Right lobe of liver (tissue), 6 donors: Measurements from ENCODE around the gene NT5E. TPM values are rescaled to one million over a fixed set of nuclear protein-coding genes. Genes with fewer than 3 reads are reported as not detected.

ENCODE experiments used
- ATAC-seq, 4 donors: fragments of 200-7000 bp; cut with Tn5 transposase; one replicate each; pipeline ENCODE4 v1.9.1; 2020; ENCODE audit warnings: mild to moderate bottlenecking in 4 of 4, moderate library complexity in 4 of 4
- DNase-seq, 3 donors: peaks; one replicate each; pipeline ENCODE4 v3.0.0-alpha.2; 2020
- H3K27ac ChIP-seq, 3 donors: fragments of 200-600 bp; one replicate each; pipeline ENCODE4 v1.8.0; 2022
- H3K27me3 ChIP-seq, 2 donors: fragments of 200-600 bp; one replicate each; pipeline ENCODE4 v1.8.0; 2022
- H3K36me3 ChIP-seq, 4 donors: fragments of 200-600 bp; sonication (generic) in 1 of 4; one replicate each; pipeline versions ENCODE4 v1.5.1 to v1.8.0; 2017 to 2022; ENCODE audit warnings: control low read depth in 1 of 4
- H3K4me1 ChIP-seq, 4 donors: fragments of 200-600 bp; sonication (generic) in 1 of 4; one replicate each; pipeline versions ENCODE4 v1.5.1 to v1.8.0; 2017 to 2022; ENCODE audit warnings: control low read depth in 1 of 4
- H3K4me3 ChIP-seq, 3 donors: fragments of 200-600 bp; one replicate each; pipeline ENCODE4 v1.8.0; 2022
- H3K9me3 ChIP-seq, 4 donors: fragments of 200-600 bp; sonication (generic) in 1 of 4; one replicate each; pipeline versions ENCODE4 v1.5.1 to v1.8.0; 2017 to 2022; ENCODE audit warnings: control low read depth in 1 of 4
- CTCF ChIP-seq, 4 donors: fragments of 200-600 bp in 3 of 4; fragments of 450-650 bp in 1 of 4; IDR thresholded peaks; one replicate each; pipeline versions ENCODE4 v1.5.1 to v1.8.0; 2016 to 2022; ENCODE audit warnings: antibody characterized with exemption in 4 of 4, mild to moderate bottlenecking in 2 of 4
- POLR2A ChIP-seq: fragments of 450-650 bp; IDR thresholded peaks from one replicate; pipeline ENCODE4 v1.6.1; 2017; ENCODE audit warnings: antibody characterized with exemption, mild to moderate bottlenecking
- WGBS: methylation state at CpG from one replicate; pipeline ENCODE4 v1.1.6; 2018; ENCODE audit warnings: low coverage, low lambda C conversion rate; ENCODE audit not compliant: insufficient coverage; ENCODE audit errors: missing lambda C conversion rate; 5-methylcytosine and 5-hydroxymethylcytosine counted together
- intact Hi-C, 2 donors: fragments of 100-400 bp; cut with DNase I; formaldehyde crosslinking; loops; one replicate each; pipeline versions ENCODE4 v1.11.2 to v1.14.1; 2022
- total RNA-seq, 6 experiments: library from RNA; depleted of rRNA in 2 of 6; stranded (reverse); fragments of >200 nt in 2 of 6; fragmentation: NEBNext Ultra II Directional in 3 of 6; extraction: Animal tissue kit (Norgen Biotek cat#: 25700) in 3 of 6; gene quantifications; one replicate each; pipeline versions ENCODE4 v1.1.0 to v1.2.4, GENCODE V29; 2016 to 2023
- donor health status: DM: no; HTN: yes; CAD: no.
- donor health status: DM: no; HTN: no; CAD: no.
- donor health status: DM: no; HTN: no; CAD: no.
- donor health status: DM: no; HTN: yes; CAD: no.
- donor health status: DM: no; HTN: yes; CAD: no.

Gene NT5E
- total RNA-seq, 6 experiments from 2014 or later, result 19.3 to 31.8 (median 25.8) TPM

- WGBS, result 62% methylated on average over 4 of the region's 5 CpGs
- intact Hi-C loops, result no loop called here
These were observed 12.9 kb upstream of the NT5E start for GRCh38 chr6:85436939-85437495.

GRCh38 chr6:85443349-85444117 is 6.3 kb upstream of the NT5E start:
- Histone ChIP-seq H3K36me3 (no peaks in the 10 kb centered on the region), H3K27me3 (no peaks in the 10 kb centered on the region), H3K4me3 (no peak overlapping the region), H3K4me1 (no peaks in the 10 kb centered on the region), H3K9me3 (no peaks in the 10 kb centered on the region), H3K27ac (no peak overlapping the region)
- intact Hi-C loops, result no loop called here
- TF ChIP-seq CTCF (IDR thresholded peaks at IDR 0.05) (no peak), POLR2A (no peak)
- ATAC-seq (no peak), DNase-seq (no peak)
- 83% methylated on average over 1 of the region's 1 CpG for WGBS

More at GRCh38 chr6:85436939-85437495, 12.9 kb upstream of the NT5E start:
- H3K4me1 ChIP-seq, result no peaks in the 10 kb centered on the region
- no peak overlapping the region for H3K27ac ChIP-seq
- TF ChIP-seq POLR2A (no peak), CTCF (IDR thresholded peaks at IDR 0.05) (no peak)
- ATAC-seq (no peak), DNase-seq (no peak)
- H3K9me3 ChIP-seq, result no peaks in the 10 kb centered on the region
- no peak overlapping the region for H3K4me3 ChIP-seq
- no peaks in the 10 kb centered on the region for H3K27me3 ChIP-seq
- H3K36me3 ChIP-seq, result no peaks in the 10 kb centered on the region

- Histone ChIP-seq H3K27me3 (no peaks in the 10 kb centered on the region), H3K36me3 (no peaks in the 10 kb centered on the region), H3K27ac (peak overlapping the region; percentile 52 to 87 (median 86)), H3K9me3 (no peaks in the 10 kb centered on the region), H3K4me3 (peak overlapping the region; percentile 60 to 67 (median 63)), H3K4me1 (peaks cover 0 to 18% (median 10%) of the 10 kb centered on the region in 4 donors)
- no peak for DNase-seq
- intact Hi-C loops, result no loop called here
- TF ChIP-seq CTCF (IDR thresholded peaks at IDR 0.05) (no peak), POLR2A (no peak)
- ATAC-seq, result no peak
- WGBS, result 2% methylated on average over 22 of the region's 24 CpGs
These were observed 480 bp upstream of the NT5E start for GRCh38 chr6:85449388-85449817.

- peak overlapping the region; percentile 60 to 67 (median 63) for H3K4me3 ChIP-seq
- WGBS, result 1% methylated on average over 4 of the region's 4 CpGs
These were observed 1.9 kb downstream of the NT5E start for GRCh38 chr6:85451565-85452306.

More at GRCh38 chr6:85451565-85452306, 1.9 kb downstream of the NT5E start:
- peak; percentile 45 to 61 (median 56) for ATAC-seq
- H3K9me3 ChIP-seq, result no peaks in the 10 kb centered on the region
- H3K4me1 ChIP-seq, result peaks cover 0 to 18% (median 10%) of the 10 kb centered on the region in 4 donors
- no peak for DNase-seq
- no peak for TF ChIP-seq POLR2A
- H3K36me3 ChIP-seq, result no peaks in the 10 kb centered on the region
- intact Hi-C loops, result no loop called here
- H3K27me3 ChIP-seq, result no peaks in the 10 kb centered on the region
- peak overlapping the region; percentile 4 to 87 (median 86) for H3K27ac ChIP-seq
